HG02678 (cell line): ENCODE measurements around the gene LRCH2.

Experiments
- ATAC-seq: cut with Tn5 transposase; IDR thresholded peaks from one replicate; pipeline ENCODE4 v1.9.1; 2021; ENCODE audit warnings: mild to moderate bottlenecking, moderate library complexity; ENCODE audit not compliant: unreplicated experiment

The LRCH2 gene

DNA sequence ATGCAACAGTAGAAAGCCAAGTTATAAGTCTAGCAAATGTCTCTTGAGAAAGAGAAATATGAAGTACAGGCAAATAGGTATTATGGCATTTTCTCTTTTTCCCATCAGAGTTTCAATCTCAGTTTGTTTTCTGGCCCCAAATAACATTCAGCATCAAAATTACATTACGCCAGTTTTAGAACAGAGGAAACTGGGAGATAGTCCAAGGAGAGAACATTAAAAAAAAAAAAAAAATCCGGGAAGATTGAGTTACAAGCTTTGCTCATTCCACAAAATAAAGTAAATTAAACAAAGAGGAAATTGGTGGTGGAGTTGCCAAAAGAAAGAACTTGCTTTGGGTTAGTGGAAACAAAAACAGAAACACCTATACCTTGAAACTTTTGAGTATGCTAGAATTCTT is 166.1 kb downstream of the LRCH2 start:
- no peak for ATAC-seq

DNA sequence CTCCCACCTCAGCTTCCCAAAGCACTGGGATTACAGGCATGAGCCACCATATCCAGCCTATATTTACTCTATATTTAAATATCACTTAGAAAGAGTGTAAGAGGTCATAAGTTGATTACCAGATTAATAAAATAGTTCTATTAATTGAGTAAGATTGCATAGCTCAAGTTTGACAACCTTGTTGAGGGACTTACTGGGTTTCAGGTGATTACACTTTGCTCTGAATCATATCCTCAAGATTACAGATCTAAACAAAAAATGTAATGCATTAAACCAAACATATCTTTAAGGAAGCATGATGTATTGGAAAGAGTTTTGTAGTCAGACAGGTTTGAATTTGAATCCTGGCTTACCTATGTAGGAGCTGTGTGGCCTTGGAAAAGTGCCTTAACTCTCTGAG is 168.6 kb downstream of the LRCH2 start:
- ATAC-seq = no peak
